H9 (cell line): ENCODE results near the gene TRAF3IP1. TPM values are rescaled to one million over a fixed set of nuclear protein-coding genes. Genes with fewer than 3 reads are reported as not detected.

ENCODE experiments used
- DNase-seq: peaks from one replicate; pipeline ENCODE4 v3.0.0-alpha.2; 2017
- H2AFZ ChIP-seq: one replicate; pipeline ENCODE4 v1.6.1; 2013; ENCODE audit warnings: mild to moderate bottlenecking, low read length, control low read depth, moderate library complexity
- H2AK5ac ChIP-seq: 2 replicates; pipeline ENCODE4 v1.6.1; 2013; ENCODE audit warnings: low read length, control low read depth, mixed read lengths; ENCODE audit not compliant: insufficient read length
- H2BK120ac ChIP-seq: one replicate; pipeline ENCODE4 v1.6.1; 2013; ENCODE audit warnings: low read depth, mild to moderate bottlenecking, low read length, control low read depth, inconsistent platforms; ENCODE audit not compliant: poor library complexity, severe bottlenecking
- H2BK12ac ChIP-seq: 2 replicates; pipeline ENCODE4 v1.6.1; 2013; ENCODE audit warnings: low read length, control low read depth, mixed read lengths, low read depth; ENCODE audit not compliant: insufficient read length
- H2BK15ac ChIP-seq: 2 replicates; pipeline ENCODE4 v1.6.1; 2013; ENCODE audit warnings: low read depth, low read length, control low read depth
- H2BK20ac ChIP-seq: one replicate; pipeline ENCODE4 v1.6.1; 2013; ENCODE audit warnings: low read depth, mild to moderate bottlenecking, low read length, control low read depth, inconsistent platforms; ENCODE audit not compliant: poor library complexity, severe bottlenecking
- H2BK5ac ChIP-seq: 2 replicates; pipeline ENCODE4 v1.6.1; 2013; ENCODE audit warnings: low read length, control low read depth, mixed read lengths; ENCODE audit not compliant: insufficient read length
- H3K14ac ChIP-seq: 2 replicates; pipeline ENCODE4 v1.6.1; 2013; ENCODE audit warnings: low read length, control low read depth; ENCODE audit not compliant: insufficient read depth
- H3K18ac ChIP-seq: 2 replicates; pipeline ENCODE4 v1.6.1; 2013; ENCODE audit warnings: low read depth, mild to moderate bottlenecking, mixed read lengths, low read length, control low read depth; ENCODE audit not compliant: insufficient read length
- H3K23ac ChIP-seq: 2 replicates; pipeline ENCODE4 v1.6.1; 2013; ENCODE audit warnings: low read length, control low read depth, mixed read lengths, low read depth; ENCODE audit not compliant: insufficient read length
- H3K23me2 ChIP-seq: 2 replicates; pipeline ENCODE4 v1.6.1; 2013; ENCODE audit warnings: low read depth, mild to moderate bottlenecking, mixed read lengths, low read length, control low read depth; ENCODE audit not compliant: insufficient read length, poor library complexity, severe bottlenecking
- H3K27ac ChIP-seq: 2 replicates; pipeline ENCODE4 v1.5.1; 2013; ENCODE audit warnings: low read length, control low read depth, mixed read lengths, low read depth; ENCODE audit not compliant: insufficient read length
- H3K27me3 ChIP-seq: 2 replicates; pipeline ENCODE4 v1.6.1; 2013; ENCODE audit warnings: low read length, control low read depth, inconsistent platforms; ENCODE audit not compliant: insufficient read depth
- H3K4ac ChIP-seq: 2 replicates; pipeline ENCODE4 v1.6.1; 2013; ENCODE audit warnings: low read depth, mild to moderate bottlenecking, control low read depth, inconsistent platforms, low read length, moderate library complexity
- H3K4me1 ChIP-seq: 2 replicates; pipeline ENCODE4 v1.6.1; 2013; ENCODE audit warnings: low read length, control low read depth, inconsistent platforms; ENCODE audit not compliant: insufficient read depth
- H3K4me2 ChIP-seq: 2 replicates; pipeline ENCODE4 v1.6.1; 2013; ENCODE audit warnings: low read length, control low read depth, mixed read lengths; ENCODE audit not compliant: insufficient read length, insufficient read depth
- H3K56ac ChIP-seq: 2 replicates; pipeline ENCODE4 v1.6.1; 2013; ENCODE audit warnings: low read depth, mild to moderate bottlenecking, mixed read lengths, low read length, control low read depth; ENCODE audit not compliant: insufficient read length
- H3K79me1 ChIP-seq: 2 replicates; pipeline ENCODE4 v1.6.1; 2013; ENCODE audit warnings: low read depth, mild to moderate bottlenecking, moderate library complexity, low read length, control low read depth, inconsistent platforms; ENCODE audit not compliant: insufficient read depth, poor library complexity, severe bottlenecking
- H3K79me2 ChIP-seq: 2 replicates; pipeline ENCODE4 v1.6.1; 2013; ENCODE audit warnings: low read length, control low read depth, inconsistent platforms; ENCODE audit not compliant: insufficient read depth
- H3K9ac ChIP-seq: 2 replicates; pipeline ENCODE4 v1.6.1; 2013; ENCODE audit warnings: low read length, control low read depth, mixed read lengths; ENCODE audit not compliant: insufficient read length; ENCODE audit errors: extremely low read depth
- H3K9me3 ChIP-seq: one replicate; pipeline ENCODE4 v1.6.1; 2013; ENCODE audit warnings: low read depth, low read length, inconsistent platforms; ENCODE audit not compliant: control insufficient read depth
- H3T11ph ChIP-seq: one replicate; pipeline ENCODE4 v1.6.1; 2013; ENCODE audit warnings: mild to moderate bottlenecking, low read length, control low read depth, inconsistent platforms
- H4K20me1 ChIP-seq: one replicate; pipeline ENCODE4 v1.6.1; 2013; ENCODE audit not compliant: control insufficient read depth, insufficient read length, insufficient read depth
- H4K5ac ChIP-seq: 2 replicates; pipeline ENCODE4 v1.6.1; 2013; ENCODE audit warnings: low read depth, mild to moderate bottlenecking, mixed read lengths, low read length, control low read depth; ENCODE audit not compliant: insufficient read length
- H4K8ac ChIP-seq: replicated peaks from 2 replicates; pipeline ENCODE4 v1.6.1; 2013; ENCODE audit warnings: low read length, control low read depth, mixed read lengths, low read depth; ENCODE audit not compliant: insufficient read length
- H4K91ac ChIP-seq: 2 replicates; pipeline ENCODE4 v1.6.1; 2013; ENCODE audit warnings: low read depth, mild to moderate bottlenecking, moderate library complexity, mixed read lengths, low read length, control low read depth; ENCODE audit not compliant: insufficient read length
- H3K27ac Mint-ChIP-seq, 3 experiments: 2 replicates in 2 of 3; 3 replicates in 1 of 3; pipeline ENCODE4 v1.8.0; 2020 to 2021; ENCODE audit warnings: mixed read lengths in 3 of 3, mild to moderate bottlenecking in 1 of 3, moderate library complexity in 1 of 3
- H3K27me3 Mint-ChIP-seq: 2 replicates; pipeline ENCODE4 v1.8.0; 2021; ENCODE audit warnings: low read depth, mild to moderate bottlenecking, moderate library complexity, mixed read lengths
- H3K36me3 Mint-ChIP-seq, 3 experiments: 2 replicates in 2 of 3; 3 replicates in 1 of 3; pipeline ENCODE4 v1.8.0; 2020 to 2021; ENCODE audit warnings: low read depth in 3 of 3, mixed read lengths in 3 of 3; ENCODE audit not compliant: insufficient read depth in 1 of 3
- H3K4me1 Mint-ChIP-seq, 2 experiments: 2 replicates each; pipeline ENCODE4 v1.8.0; 2020; ENCODE audit warnings: mixed read lengths in 2 of 2
- H3K4me3 Mint-ChIP-seq, 2 experiments: 2 replicates in 1 of 2; 3 replicates in 1 of 2; pipeline ENCODE4 v1.8.0; 2020 to 2021; ENCODE audit warnings: mild to moderate bottlenecking in 2 of 2, mixed read lengths in 2 of 2, moderate library complexity in 1 of 2
- H3K9me3 Mint-ChIP-seq, 2 experiments: 2 replicates in 1 of 2; 3 replicates in 1 of 2; pipeline ENCODE4 v1.8.0; 2020; ENCODE audit warnings: mild to moderate bottlenecking in 2 of 2, mixed read lengths in 2 of 2, moderate library complexity in 1 of 2
- CTCF ChIP-seq: fragments of 200-600 bp; sonication (generic); conservative IDR thresholded peaks from 3 replicates; pipeline ENCODE4 v1.8.0; 2021; ENCODE audit warnings: antibody characterized with exemption, mild to moderate bottlenecking
- WGBS: extraction: QIAGEN DNeasy Blood & Tissue Kit; methylation state at CpG from one replicate; pipeline ENCODE4 v1.1.7; 2013; ENCODE audit warnings: missing lambda C conversion rate, low lambda C conversion rate, mixed read lengths; ENCODE audit not compliant: insufficient read length; ENCODE audit errors: extremely low coverage; 5-methylcytosine and 5-hydroxymethylcytosine counted together
- total RNA-seq: library from RNA; stranded (reverse); gene quantifications from 2 replicates; pipeline ENCODE4 v1.2.1, GENCODE V29; 2021

TRAF3IP1 gene
- total RNA-seq, 1 experiment from 2014 or later, result 16.4 TPM

GRCh38 chr2:238381341-238382115 lies 61.2 kb downstream of the TRAF3IP1 start:
- no peaks in the 10 kb centered on the region for H3K9me3 ChIP-seq
- H3K4ac ChIP-seq, result no peak overlapping the region
- no peak overlapping the region for H2BK12ac ChIP-seq
- H3K27me3 ChIP-seq, result no peaks in the 10 kb centered on the region
- Mint-ChIP-seq H3K27ac (peak overlapping the region in 1 of 3 experiments; percentile 59; a peak in 3 of 7 replicates), H3K36me3 (peaks cover 15 to 25% (median 24%) of the 10 kb centered on the region in 3 experiments; a peak in 6 of 7 replicates), H3K27me3 (no peaks in the 10 kb centered on the region; the same call in 1 of the 2 replicates), H3K4me1 (peaks cover 12 to 27% of the 10 kb centered on the region in 2 experiments), H3K4me3 (no peak overlapping the region), H3K9me3 (peaks cover 2 to 7% of the 10 kb centered on the region in 2 experiments; a peak in 2 of 5 replicates)
- no peak overlapping the region for H2AK5ac ChIP-seq
- H3K79me2 ChIP-seq, result no peaks in the 10 kb centered on the region
- no CpG with 5 or more reads among the region's 16 CpGs for WGBS
- H3K9ac ChIP-seq, result no peak overlapping the region
- no peak overlapping the region for H2BK120ac ChIP-seq
- no peak overlapping the region for H2AFZ ChIP-seq
- no peak overlapping the region for H4K5ac ChIP-seq
- peak overlapping the region; percentile 1 for H3K18ac ChIP-seq
- no peak overlapping the region for H4K8ac ChIP-seq
- H2BK15ac ChIP-seq, result no peak overlapping the region
- no peak overlapping the region for H3K23ac ChIP-seq
- H3K14ac ChIP-seq, result no peak overlapping the region
- H2BK20ac ChIP-seq, result no peak overlapping the region
- TF ChIP-seq CTCF, result no peak
- no peak for DNase-seq
- no peak overlapping the region for H3K27ac ChIP-seq
- H3K4me1 ChIP-seq, result peaks cover 8% of the 10 kb centered on the region; the same call in 1 of the 2 replicates
- H3T11ph ChIP-seq, result no peak overlapping the region
- no peaks in the 10 kb centered on the region for H3K79me1 ChIP-seq
- H2BK5ac ChIP-seq, result no peak overlapping the region
- H3K23me2 ChIP-seq, result peaks cover 4% of the 10 kb centered on the region
- no peaks in the 10 kb centered on the region for H4K20me1 ChIP-seq
- no peak overlapping the region for H4K91ac ChIP-seq
- no peak overlapping the region for H3K56ac ChIP-seq
- no peak overlapping the region for H3K4me2 ChIP-seq
